Ureter (tissue), 1 donor: Measurements from ENCODE around the gene RNF175. TPM values are rescaled to one million over a fixed set of nuclear protein-coding genes. Genes with fewer than 3 reads are reported as not detected.
A peak's percentile ranks its signal among the peaks of the same experiment; 100 is the strongest.

Source experiments
- DNase-seq: peaks from one replicate; pipeline ENCODE4 v3.0.0-alpha.2; 2020; ENCODE audit warnings: low spot score
- total RNA-seq: library from RNA; stranded (reverse); gene quantifications from one replicate; pipeline ENCODE4 v1.2.4, GENCODE V29; 2023
- donor health status: DM: yes; HTN: yes; CAD: no.

The RNF175 gene
- total RNA-seq, 1 donor from 2014 or later: 0.86 TPM

DNA sequence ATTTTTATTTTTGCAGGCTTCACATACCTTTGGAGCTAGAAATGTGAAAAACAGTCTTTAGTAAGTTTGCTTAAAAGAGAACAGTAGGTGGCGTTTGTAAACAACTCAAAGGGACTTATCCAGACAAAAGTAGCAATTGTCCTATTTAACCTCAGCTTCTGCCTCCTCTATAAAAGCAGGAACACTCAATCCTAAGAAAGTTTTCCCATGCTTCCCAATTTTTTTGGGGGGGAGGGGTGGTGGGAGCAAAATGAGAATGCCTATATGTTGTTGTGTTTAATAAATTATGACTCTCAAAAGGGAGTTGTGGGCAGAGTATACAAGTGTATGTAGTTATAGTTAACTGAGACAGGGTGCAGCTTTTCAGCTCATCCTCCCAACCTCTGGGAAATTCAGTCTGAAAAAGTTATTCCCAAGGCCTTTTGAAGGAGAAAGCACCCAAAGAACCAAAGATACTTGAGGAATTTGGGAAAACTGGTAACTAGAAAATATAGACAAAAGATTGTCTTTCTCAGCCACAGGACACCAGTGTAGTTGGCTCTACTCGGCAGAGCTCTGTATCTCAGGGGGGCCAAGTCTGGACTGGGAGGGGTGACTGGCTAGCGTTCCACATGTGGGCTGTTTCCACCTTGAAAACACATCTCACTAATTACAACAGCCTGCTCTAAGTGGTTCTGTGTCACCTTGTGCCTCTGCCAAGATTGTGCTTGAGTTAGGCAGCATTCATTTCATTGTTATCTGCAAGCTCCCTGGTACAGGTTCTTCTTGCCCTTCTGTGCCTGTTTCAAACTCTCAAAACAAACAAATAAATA is 26.3 kb upstream of the RNF175 start:
- DNase-seq: no peak

DNA sequence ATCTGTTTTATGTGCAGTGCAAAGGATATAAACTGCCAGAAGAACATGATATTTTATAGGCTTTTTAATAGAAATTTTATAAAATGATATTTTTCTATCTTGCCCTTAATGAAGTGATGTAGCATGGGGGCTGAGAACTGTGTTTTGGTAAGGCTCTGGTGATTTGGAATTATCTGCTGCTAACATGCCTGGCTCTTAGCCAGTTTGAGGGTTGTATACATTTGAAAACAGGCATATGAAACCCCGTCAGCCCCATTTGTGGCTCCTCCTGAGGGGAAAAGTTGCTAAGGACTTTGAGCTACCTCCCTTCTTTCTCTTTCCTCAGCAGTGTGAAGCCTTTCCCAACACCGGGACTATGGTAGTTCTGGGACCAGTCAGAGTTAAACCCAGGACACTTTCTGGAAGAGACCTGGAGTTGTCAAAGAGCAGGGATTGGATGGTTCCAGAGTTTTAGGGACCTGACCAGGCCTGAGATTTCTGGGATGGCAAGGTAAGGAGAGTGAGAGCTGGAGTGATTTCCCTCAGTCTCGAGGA is 24.4 kb upstream of the RNF175 start:
- no peak for DNase-seq

DNA sequence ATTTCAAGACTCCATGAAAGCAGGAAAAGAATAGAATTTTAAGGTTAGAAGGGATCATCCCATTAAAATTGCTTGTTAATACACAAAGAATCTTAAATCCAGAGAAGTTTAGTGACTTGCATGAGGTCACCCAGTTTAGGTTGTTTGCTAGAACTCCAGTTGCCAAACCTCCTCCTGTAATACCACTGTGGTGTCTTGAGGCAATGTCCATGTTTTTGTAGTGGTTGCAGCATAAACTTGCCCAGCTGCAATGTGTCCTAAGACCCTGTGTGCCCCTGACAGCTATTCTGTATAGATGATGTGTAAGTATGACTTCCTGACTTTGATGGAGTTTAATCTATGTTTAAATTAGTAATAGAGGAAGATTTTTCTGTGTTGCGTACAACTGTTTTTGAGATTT is 22.8 kb upstream of the RNF175 start:
- DNase-seq: no peak

DNA sequence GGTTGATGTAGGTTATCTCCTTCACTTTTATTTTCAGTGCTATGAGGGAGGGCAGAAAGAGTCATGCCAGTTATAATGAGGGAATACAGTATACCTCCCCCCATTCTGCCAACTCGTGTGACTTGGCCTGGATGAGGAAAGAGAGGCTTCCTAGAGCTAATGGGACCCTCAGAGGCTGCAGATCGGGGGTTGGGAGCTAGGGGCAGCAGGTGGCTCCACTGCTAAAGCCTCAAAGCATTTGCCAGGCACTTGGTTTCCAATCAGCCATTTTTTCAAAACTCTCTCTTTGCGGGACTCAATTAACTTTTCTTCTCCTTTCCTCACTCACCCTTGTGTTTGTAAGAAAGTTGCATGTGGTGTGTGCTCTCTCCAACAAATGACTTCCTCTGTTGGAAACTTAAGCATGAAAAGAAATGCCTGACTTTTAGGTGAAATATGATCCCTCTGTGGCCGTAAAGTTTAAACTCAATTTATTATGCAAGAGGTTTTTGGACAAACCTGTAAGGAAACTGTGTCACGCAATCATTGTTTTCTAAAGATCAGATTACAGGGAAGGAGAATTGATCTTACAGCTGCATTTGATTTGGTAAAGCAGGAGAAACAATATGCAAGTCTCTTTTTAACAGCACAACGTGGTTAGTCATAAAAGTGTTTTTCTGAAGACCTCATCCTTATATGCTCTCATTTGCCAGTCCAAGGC is 22.0 kb upstream of the RNF175 start:
- DNase-seq: no peak

DNA sequence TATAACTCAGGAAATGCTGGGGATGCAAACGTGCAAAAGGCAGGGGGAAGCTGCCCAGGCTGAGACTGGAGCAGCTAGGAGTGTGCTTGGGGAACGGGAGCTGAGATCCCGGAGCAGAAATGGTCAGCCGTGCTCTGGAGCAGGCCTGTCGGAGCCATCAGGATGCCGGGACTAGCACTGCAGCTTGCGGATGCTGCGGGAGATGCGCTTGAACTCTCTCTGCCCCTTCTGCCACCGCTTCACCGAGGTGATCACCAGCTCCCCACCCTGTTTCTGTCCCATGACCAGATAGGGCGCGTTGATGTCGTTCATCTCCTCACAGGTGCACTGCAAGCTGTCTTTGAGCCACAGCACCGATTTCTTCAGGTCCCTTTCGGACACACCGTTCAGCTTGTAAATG is 21.5 kb upstream of the RNF175 start:
- no peak for DNase-seq

DNA sequence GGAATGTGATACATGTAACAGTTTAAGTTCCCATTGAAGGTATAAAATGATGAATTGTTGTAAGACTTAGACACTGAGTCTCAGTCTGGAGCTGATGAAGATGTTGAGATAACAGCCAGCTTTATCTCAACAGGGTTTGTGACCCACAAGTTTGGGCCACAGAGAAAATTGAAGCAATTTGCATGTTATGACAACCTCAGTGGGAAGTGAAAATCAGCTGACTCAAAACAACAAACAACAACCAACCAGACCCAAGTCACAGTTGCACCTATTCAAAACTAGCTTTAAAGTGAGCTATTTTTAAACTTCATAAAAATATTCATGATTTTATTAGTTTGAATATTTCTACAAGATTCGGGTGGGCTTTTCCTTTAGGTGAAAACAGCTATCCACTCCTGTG is 21.1 kb upstream of the RNF175 start:
- DNase-seq: no peak

DNA sequence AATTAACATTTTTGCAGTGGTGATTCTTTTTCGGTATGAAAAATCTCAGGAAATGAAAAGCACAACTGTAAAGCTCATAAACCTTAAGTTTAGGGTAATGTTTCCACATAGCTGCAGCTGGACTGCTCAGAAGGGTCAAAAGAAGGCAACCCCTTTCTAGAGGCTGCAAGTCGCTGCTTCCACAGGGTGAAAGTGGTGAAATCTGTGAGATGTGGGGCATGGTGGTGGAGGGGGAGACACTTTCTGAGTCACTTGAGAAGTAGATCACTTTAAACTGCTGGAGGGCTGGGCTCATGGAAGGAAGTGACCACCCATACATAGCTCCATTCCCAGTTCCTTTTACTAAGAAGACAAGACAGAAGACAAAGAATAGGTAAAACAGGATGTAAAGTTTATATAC is 20.4 kb upstream of the RNF175 start:
- DNase-seq: no peak

DNA sequence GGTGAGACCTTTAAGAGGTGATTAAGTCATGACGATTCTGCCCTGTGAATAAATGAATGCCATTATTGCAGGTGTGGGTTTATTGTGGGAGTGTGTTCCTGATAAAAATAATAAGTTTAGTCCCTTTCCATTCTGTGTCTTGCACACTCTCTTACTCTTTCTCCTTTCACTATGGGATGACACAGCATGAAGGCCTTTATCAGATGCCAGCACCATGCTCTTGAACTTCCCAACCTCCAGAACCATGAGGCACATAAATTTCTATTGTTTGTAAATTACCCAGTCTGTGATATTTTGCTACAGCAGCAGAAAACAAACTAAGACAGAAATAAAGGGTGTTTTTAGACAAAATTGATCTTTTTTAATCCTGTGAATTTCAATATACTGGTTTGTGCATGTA is 18.6 kb upstream of the RNF175 start:
- DNase-seq: no peak

DNA sequence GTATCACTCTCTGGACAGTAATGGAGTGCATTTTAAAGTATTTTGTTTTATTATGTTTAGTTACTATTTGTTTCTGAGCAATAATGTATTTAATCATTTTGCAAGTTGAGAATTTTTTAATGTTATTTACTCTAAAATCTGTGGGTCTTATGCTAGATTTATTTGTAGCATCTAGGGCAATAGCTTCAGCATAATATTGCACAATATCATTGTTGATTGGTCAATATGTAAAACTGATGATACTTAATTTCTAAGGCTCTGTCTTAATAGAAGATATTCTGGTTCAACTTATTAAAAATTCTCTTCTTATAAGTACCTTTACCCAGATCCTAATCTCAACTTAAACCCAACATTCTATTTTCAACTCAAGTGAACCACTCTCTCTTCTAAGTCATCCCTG is 17.6 kb upstream of the RNF175 start:
- no peak for DNase-seq

DNA sequence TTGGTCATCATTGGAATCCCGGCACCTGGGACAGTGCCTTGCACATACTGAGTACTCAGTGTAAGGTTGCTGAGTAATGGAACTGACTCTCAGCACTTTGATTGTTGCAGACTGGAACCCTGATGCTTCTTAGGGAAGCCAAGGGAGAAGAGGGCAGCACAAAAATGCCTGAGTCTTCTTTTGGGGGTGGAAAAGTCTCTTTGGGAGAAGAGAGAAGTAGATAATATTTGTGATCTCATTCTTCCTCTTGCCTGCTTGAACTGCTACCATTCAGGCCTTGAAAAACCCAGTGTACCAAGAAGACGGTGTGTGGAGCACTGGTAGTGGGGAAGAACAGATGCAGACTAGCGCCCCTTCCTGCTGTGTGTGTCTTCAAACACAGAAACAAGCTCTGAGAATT is 16.8 kb upstream of the RNF175 start:
- no peak for DNase-seq

DNA sequence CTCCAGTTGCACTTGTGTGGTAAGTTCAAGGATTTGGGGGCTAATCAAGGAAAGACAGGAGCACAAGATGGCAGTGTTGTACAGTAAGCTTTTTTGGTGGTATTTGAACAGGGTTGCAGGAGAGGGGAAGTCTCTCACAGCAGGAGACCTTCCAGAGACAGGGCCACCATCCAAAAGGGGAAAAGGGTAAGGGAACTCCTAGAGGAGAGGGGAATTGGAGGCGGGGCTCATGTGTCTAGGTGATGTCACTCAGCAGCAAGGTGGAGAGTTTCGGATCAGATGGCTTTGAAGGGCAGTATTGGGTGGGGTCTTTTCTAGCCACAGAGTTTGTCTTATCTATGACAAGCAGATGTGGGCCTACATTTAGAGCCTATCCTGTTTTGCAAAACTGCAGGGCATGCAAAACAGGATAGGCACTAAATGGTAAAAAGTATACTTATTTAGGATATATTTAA is 13.4 kb upstream of the RNF175 start:
- DNase-seq: no peak

DNA sequence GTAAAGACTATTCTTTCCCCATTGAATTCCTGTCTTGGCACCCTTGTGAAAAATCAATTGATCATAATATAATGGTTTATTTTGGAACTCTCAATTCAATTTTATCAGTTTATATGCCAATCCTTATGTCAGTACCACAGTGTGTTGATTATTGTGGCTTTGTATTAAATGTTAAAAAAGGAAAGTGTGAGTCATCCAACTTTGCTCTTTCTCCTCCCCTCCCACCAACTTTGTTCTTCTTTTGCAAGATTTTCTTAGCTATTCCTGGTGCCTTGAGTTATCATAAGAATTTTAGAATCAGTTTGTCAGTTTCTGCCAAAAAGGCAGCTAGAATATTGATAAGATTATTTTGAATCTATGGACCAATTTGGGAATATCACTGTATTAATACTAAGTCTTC is 11.2 kb upstream of the RNF175 start:
- no peak for DNase-seq

DNA sequence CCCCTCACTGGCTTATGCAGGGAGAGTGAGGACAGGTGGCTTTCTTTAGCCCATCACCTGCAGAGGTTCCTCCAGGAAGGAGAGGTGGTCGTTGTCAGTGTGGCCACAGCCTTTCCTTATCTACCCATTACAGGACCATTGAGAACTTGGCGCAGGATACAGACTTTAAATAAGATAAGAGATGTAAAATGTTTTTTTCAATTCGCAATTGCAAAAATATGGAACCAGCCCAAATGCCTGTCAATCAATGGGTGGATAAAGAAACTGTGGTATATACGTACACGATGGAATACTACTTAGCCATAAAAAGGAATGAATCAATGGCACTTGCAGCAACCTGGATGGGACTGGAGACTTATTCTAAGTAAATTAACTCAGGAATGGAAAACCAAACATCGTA is 6.9 kb upstream of the RNF175 start:
- no peak for DNase-seq

DNA sequence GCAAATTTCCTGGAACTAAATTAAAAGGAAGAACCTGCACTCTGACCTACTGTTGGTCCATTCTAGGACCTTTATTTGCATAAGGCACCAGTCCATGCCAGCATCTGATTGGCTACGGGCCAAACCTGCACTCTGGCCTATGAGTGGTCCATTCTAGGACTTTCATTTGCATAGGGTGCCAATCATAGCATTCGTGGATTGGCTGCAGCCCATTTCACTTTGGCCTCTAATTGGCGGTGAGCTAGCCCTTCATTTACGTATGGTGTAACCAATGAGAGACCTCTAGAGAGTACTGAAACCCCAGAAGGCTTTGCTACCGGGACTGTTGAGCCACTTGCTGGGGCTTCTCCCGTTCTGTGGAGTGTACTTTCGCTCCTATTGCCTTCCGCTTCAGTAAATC is 6.1 kb upstream of the RNF175 start:
- DNase-seq: no peak

DNA sequence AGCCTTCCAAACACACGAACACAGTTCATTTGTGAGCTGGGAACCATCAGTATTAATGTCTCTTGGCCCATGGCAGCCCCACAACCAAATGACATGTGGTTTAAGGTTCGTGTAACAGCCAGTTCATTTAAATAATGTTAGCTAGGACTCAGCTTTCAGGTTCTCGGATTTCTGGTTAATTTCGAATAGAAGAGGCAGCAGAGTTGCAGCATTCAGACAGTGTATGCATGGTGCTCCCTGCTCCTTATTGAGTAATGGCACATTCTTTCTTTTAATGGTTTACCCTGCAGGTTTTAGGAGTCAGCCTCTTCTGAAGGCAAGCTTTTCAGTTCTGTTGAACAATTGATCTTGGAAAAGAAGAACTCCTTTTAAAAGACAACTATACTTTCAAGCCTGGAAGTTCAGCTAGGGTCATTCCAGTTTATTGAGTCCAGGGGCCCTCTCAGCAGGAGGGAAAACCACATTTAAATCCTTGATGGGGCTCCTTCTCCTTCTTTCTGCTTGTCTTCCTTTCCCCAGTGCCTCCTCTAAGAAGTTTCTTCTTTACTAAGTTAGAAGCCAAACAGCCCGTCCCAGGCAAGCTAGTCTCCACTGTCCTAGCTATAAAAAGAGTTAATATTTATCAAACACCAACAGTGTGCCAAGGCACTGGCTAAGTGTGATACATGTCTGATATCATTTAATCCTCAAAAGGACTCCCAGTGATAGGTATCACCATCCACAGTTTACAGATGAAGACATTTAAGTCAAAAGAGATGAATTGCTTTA is 5.0 kb upstream of the RNF175 start:
- no peak for DNase-seq

DNA sequence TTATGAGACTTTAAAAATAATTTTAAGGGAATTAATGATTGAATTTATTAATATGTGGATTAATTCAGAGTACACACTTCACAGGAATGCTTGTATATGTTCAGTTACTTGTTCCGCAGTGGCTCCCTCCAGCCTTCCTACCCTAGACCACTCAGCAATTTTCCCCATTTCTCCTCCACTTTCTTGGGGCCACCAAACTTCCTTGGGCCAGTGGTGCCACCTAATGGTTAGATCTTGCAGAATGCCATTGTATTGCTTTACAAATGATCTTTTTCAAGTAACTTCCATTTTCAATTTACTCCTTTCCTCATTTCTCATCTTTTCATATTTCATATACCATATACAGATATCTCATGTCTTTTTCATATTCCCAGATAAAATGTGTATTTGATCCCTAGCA is 3.6 kb upstream of the RNF175 start:
- DNase-seq: no peak

DNA sequence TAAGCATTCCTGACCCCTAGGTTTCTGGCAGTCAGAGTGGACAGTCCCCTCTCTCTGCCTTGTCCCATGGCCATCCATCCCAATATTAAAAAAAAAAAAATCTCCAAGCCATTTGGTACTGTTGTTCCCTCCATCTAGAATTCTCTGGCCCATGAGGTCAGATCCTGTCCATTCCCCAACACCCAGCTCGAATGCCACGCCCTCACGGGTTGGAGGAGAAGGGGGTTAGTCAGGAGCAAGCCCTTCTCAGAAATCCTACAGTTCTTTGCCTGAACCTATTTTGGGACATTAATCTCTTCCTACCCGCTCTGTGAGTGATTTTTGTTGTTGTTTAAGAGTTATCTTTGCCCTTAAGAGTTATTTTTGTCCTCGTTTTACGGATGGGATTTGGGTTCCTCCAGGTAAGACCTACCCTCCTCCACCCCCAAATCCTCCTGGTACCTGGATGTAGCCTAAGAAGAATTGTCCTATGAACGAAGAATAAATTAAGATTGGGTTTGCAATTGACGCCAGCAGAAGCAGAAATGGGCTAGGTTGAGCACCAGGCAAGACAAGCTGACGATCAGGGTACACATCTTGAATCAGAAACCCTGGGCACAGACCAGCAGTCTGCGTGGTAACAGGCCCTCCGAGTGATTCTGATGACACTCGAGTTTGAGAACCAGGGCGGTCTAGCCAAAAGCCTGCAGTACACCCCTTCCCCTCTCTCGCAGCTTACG is 977 bp downstream of the RNF175 start:
- DNase-seq: no peak

DNA sequence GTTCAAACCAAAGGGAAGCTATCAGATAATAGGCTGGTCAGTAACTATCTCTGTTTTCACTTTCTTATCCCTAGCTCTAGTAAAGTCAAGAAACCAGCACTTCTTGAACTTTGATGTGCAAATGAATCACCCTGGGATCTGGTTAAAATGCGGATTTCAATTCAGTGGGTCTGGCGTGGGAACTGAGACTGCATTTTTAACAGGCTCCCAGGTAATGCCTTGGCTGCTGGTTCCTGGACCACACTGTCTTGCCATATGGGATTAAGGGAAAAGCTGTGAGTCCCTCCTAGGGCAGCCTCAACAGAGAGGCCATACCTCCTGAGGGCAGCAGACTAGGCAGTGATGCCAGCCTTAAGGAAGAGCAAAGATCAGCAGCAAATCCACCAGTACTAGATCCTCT is 1.7 kb downstream of the RNF175 start:
- no peak for DNase-seq

DNA sequence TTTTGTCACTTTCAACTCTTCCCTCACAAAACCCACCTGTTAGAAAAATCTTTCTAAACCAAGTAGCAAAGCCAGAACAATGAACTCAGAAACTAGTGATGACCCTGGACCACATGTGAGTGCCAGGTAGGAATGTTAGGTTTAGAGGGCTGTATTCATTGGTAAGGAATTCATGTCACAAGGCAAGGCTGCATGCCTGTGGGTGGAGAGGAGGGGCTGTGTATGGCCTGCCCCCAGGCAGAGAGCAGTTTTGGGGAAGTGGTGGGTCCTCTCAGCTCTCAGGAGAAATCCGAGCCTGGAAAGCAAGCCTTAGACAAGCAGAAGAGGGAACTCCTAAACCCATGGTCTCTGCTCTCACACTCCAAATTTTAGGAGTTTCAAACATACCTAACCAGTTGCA is 2.4 kb downstream of the RNF175 start:
- no peak for DNase-seq

DNA sequence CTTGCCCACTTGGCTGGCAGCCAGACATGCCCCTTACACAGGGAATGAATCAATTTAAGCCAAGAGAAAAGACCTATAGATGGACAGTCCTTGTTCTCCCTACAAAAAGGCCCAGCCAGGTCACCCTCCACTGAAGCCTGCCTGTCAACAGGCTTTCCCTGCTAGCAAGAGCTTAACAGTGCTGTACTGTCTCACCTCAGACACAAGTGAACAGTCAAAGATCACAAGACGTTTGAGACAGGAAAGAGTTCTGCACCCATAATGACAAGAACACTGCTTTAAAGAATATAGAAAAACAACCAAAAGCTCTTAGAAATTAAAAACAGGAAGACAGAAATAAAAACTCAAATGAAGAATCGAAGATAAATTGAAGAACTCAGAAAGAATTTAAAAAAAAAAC is 4.6 kb downstream of the RNF175 start:
- no peak for DNase-seq

DNA sequence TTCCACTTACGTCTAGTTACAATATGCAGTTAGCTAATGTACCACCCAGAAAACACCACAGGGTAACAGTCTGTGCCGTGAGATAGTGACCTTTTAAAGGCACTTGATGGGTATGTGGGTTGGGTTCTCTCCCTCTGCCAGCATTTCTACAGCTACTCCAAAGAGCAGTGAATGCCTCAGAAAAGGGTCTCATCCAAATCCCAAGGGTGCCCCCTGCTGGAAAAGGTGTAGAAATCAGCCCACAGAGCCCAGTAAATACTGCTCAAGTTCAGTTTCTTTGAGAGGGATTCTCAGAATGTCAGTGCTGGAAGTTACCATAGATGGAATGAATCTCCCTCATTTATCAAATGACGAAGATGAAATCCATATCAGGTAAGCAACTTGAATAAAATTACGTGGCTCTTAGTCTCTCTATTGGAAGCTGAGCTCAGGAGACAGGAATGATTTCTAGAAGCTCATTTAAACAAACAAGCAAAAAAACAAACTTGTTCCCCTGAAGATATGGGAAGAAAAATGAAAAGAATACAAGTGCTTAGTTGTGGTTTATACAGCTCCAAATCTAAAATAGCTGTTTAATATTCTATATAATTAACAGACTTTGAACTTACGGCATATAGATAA is 9.5 kb downstream of the RNF175 start:
- peak; percentile 63 for DNase-seq
